IgD-negative memory B cell (primary cell): Measurements from ENCODE around the gene C5orf15. TPM values are rescaled to one million over a fixed set of nuclear protein-coding genes. Genes with fewer than 3 reads are reported as not detected.

Experiments used
- H3K27ac Mint-ChIP-seq, 3 donors: one replicate each; pipeline ENCODE4 v1.8.0; 2020 to 2022; ENCODE audit warnings: mild to moderate bottlenecking in 3 of 3, mixed read lengths in 3 of 3, moderate library complexity in 1 of 3
- H3K27me3 Mint-ChIP-seq: one replicate; pipeline ENCODE4 v1.8.0; 2021; ENCODE audit warnings: mixed read lengths
- H3K36me3 Mint-ChIP-seq: one replicate; pipeline ENCODE4 v1.8.0; 2020; ENCODE audit warnings: mild to moderate bottlenecking, mixed read lengths
- H3K4me1 Mint-ChIP-seq, 3 donors: one replicate each; pipeline ENCODE4 v1.8.0; 2020 to 2022; ENCODE audit warnings: mixed read lengths in 3 of 3, mild to moderate bottlenecking in 1 of 3
- H3K4me3 Mint-ChIP-seq, 4 donors: one replicate each; pipeline ENCODE4 v1.8.0; 2020 to 2022; ENCODE audit warnings: mild to moderate bottlenecking in 4 of 4, mixed read lengths in 4 of 4, moderate library complexity in 3 of 4
- H3K9me3 Mint-ChIP-seq, 3 donors: one replicate each; pipeline ENCODE4 v1.8.0; 2020 to 2021; ENCODE audit warnings: mixed read lengths in 3 of 3, mild to moderate bottlenecking in 1 of 3
- polyA plus RNA-seq: library from polyadenylated mRNA; unstranded; fragments of 300-500 nt; fragmentation: Illumina TruSeq; gene quantifications from one replicate; pipeline ENCODE4 v1.2.3, GENCODE V29; 2021

The C5orf15 gene
- 25.5 TPM for polyA plus RNA-seq

DNA sequence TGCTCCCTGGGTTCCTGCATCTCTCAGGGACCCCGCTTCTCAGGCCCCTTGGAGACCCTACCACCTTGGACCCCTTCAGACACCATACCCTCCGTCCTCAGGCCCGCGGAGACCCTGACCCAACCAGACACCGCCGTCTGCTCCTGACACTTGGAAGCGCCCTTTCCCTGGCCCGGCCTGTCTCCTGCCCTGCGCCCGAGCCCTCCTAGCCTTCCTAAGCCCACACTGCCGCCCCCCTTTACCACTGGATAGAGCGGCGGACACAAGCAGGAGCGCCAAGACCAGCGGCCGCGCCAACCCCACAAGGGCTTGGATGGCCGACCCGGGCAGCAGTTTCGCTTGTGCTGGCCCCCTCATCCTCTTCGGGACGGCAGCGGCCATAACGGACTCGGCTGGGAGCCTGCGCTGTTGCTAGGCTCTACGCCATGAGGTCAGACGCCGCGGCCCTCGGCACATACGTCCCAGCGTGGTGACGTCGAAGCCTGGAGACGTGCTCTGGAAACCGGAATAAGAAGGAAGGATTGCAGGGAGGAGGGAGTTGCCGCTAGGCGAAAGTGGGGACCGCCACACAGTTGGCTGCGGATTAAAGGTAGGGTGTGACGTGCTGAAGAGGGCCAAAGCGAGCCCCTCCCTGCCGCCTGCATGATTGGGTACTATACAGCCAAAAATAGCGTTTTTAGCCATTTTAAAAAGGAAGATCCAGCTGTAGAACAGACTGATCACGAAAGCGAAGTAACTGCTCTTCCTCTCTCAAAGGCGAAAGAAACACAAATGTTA lies at the start of gene C5orf15:
Gene C5orf15, minus strand, starts transcription at position 422 of the 777 bp plus-strand sequence. Its CDS starts 41 bp downstream, at position 381.
- Mint-ChIP-seq H3K36me3 (peaks cover 7% of the 10 kb centered on the region), H3K27me3 (no peaks in the 10 kb centered on the region)

DNA sequence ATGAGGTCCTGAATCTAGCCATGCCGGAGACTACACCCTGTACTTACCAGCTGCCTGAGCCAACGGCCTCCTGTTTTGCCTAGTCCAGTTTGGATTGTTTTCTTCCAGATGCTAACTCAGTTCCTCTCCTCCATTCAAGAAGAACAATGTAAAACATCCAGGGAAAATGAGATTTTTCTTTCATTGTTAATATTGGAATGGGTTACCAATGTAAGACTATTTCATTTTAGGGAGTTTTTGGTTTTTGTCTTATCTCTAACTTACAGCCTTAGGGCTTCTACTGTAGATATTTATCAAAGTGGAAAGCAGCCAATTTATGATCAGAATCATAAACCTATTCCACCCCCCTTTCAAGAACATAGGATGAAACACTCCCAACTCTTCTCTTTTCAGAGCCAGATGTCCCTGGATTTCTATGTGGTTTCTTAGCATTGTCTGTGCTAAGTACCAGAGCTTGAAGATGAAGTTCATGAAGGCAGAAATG lies 39.9 kb upstream of the C5orf15 start:
- H3K4me3 Mint-ChIP-seq, result peak overlapping the region in 1 of 4 donors; percentile 58
- no peak overlapping the region for H3K27ac Mint-ChIP-seq
- peaks cover 2% of the 10 kb centered on the region for H3K27me3 Mint-ChIP-seq
- no peaks in the 10 kb centered on the region for H3K36me3 Mint-ChIP-seq
- peaks cover 6 to 15% (median 7%) of the 10 kb centered on the region in 3 donors for H3K4me1 Mint-ChIP-seq
- H3K9me3 Mint-ChIP-seq, result no peaks in the 10 kb centered on the region

More for the DNA sequence above, at the start of gene C5orf15:
- H3K4me1 Mint-ChIP-seq, result peaks cover 31 to 40% (median 33%) of the 10 kb centered on the region in 3 donors
- peak within 1 kb of the TSS; percentile 93 to 100 (median 95) for H3K4me3 Mint-ChIP-seq
- H3K9me3 Mint-ChIP-seq, result no peaks in the 10 kb centered on the region
- peak within 1 kb of the TSS; percentile 92 to 99 (median 96) for H3K27ac Mint-ChIP-seq

DNA sequence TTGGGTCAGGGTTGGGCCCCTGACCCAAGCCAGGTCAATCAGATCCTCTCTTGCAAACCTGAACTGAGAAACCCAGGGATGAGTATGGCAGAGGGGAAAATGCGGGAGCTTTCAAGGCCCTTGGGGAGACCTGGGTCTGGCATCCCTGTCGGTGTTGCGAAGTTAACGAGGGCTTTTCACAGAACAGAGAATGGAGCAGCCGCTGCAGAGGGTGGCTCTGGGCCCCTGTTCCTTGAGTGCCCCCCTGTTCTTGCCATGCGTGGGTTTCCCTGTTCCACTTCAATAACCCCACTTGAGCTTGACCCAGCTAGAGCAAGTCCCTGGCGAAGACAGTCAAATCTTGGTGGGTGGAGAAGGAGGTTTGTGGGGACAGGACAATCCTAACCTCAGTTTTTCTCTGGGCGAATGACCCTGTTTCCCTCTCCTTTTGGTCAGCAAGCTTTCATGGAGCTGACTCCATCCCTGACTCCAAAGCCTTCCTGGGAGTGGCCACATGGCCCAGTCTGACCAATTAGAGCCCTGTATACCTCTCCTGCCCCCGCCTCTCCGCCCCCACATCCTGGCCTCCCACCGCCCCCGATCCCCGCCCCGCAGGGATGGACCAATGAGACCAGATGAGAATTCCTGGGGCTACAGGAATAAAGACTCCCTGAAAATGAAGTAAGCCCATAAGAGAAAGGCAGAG lies 39.3 kb upstream of the C5orf15 start:
- no peaks in the 10 kb centered on the region for H3K36me3 Mint-ChIP-seq
- peaks cover 2% of the 10 kb centered on the region for H3K27me3 Mint-ChIP-seq
- peak overlapping the region in 1 of 4 donors; percentile 58 for H3K4me3 Mint-ChIP-seq
- H3K27ac Mint-ChIP-seq, result peak overlapping the region in 1 of 3 donors; percentile 45
- peaks cover 11 to 20% (median 12%) of the 10 kb centered on the region in 3 donors for H3K4me1 Mint-ChIP-seq
- H3K9me3 Mint-ChIP-seq, result no peaks in the 10 kb centered on the region

DNA sequence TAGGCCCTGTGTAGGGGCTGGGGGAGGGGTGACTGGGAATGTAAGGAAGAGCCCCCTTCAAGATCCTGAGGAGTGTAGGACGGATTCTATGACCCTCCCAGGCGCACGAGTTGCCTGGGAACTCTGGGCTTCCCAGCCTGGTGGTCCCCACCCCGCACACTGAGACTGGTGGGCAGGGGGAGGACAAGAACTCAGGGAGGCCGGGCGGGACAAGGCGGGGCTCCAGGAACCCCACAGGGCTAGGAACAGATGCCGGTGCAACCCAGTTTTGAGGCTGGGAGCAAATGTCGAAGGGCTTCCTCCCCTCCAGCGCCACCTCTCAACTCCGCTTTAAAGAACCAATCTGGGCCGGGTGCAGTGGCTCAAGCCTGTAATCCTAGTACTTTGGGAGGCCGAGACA lies 37.7 kb upstream of the C5orf15 start:
- Mint-ChIP-seq H3K9me3 (no peaks in the 10 kb centered on the region), H3K4me3 (peak overlapping the region; percentile 83 to 95 (median 94)), H3K27ac (peak overlapping the region; percentile 76 to 97 (median 91)), H3K27me3 (no peaks in the 10 kb centered on the region), H3K4me1 (peaks cover 23 to 31% (median 24%) of the 10 kb centered on the region in 3 donors), H3K36me3 (no peaks in the 10 kb centered on the region)

DNA sequence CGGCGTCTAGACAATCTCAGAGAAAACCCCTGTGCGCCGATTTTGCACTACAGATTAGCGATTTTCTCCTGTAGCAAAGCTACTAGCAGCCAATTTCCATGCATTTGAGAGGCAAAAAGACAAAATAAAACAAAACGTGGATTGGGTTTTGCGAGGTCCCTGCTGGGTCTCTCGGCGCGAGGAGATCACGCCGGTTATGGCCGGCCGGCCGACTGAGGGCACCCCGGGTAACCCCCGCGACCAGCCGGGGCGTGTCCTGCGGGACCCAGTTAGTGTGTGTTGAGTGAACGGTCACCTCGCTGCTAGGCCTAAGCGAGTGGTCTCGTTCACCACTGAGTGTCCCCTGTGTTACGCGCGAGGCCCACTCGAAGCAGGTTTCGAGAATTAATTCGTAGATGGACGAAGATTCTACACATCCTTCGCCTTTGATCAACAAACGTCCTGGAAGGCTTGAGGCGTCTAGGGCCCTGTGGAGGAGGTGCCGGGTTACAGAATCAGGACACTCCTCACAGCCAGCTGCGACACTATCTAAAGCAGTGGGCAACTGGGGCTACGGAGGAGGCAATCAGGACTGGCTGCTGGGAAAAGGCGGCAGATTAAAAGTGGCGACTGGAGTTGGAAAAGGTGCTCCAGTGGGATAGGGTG lies 37.1 kb upstream of the C5orf15 start:
- H3K4me1 Mint-ChIP-seq, result peaks cover 27 to 31% (median 27%) of the 10 kb centered on the region in 3 donors
- peak overlapping the region; percentile 71 to 97 (median 91) for H3K27ac Mint-ChIP-seq
- H3K27me3 Mint-ChIP-seq, result no peaks in the 10 kb centered on the region
- no peaks in the 10 kb centered on the region for H3K36me3 Mint-ChIP-seq
- peak overlapping the region; percentile 83 to 95 (median 94) for H3K4me3 Mint-ChIP-seq
- no peaks in the 10 kb centered on the region for H3K9me3 Mint-ChIP-seq

DNA sequence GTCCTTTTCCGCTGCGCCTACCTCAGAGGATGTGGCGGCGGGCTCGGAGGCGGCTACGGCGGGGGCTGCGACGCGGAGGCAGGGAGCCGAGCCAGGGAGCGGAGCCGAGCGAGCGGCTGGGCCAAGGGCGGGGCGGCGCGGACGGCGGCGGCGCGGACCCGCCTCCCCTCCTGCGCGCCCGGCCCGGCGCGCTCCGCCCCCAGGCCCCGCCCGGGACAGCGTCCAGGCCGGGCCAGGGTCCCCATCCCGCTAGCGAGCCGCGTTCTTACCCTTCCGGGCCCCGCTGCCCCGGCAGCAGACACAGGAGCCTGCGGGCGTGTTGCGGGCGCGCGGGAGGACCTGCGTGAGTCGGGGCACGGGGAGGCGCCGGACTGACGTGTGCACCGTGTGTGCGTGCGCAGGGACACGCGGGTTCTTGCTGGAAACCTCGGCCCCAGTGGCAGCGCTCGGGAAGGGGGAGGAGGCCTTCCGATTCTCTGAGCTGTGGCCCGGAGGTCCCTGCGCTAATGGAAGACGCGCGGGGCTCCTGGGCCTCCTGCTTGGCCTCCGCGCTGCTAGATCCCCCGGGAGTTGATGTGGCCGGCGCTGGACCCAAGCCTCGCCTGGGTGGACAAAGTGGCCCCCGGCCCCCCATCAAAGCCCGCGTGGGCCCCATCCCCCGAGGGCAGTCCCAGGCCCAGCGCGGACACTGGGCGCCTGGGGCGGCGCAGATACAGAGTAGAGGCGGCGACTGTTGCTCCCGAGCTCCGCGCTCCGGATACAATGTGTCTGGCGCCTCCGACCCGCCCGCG lies 36.4 kb upstream of the C5orf15 start, which contains the start of gene VDAC1:
Gene VDAC1, minus strand, starts transcription at position 350 of the 791 bp plus-strand sequence. CDS start 11,963 bp downstream, outside the sequence.
- Mint-ChIP-seq H3K27ac (peak within 1 kb of the TSS; percentile 91 to 97 (median 91)), H3K4me3 (peak within 1 kb of the TSS; percentile 87 to 96 (median 96)), H3K36me3 (no peaks in the 10 kb centered on the region), H3K4me1 (peaks cover 29 to 31% (median 31%) of the 10 kb centered on the region in 3 donors), H3K27me3 (no peaks in the 10 kb centered on the region), H3K9me3 (no peaks in the 10 kb centered on the region)

DNA sequence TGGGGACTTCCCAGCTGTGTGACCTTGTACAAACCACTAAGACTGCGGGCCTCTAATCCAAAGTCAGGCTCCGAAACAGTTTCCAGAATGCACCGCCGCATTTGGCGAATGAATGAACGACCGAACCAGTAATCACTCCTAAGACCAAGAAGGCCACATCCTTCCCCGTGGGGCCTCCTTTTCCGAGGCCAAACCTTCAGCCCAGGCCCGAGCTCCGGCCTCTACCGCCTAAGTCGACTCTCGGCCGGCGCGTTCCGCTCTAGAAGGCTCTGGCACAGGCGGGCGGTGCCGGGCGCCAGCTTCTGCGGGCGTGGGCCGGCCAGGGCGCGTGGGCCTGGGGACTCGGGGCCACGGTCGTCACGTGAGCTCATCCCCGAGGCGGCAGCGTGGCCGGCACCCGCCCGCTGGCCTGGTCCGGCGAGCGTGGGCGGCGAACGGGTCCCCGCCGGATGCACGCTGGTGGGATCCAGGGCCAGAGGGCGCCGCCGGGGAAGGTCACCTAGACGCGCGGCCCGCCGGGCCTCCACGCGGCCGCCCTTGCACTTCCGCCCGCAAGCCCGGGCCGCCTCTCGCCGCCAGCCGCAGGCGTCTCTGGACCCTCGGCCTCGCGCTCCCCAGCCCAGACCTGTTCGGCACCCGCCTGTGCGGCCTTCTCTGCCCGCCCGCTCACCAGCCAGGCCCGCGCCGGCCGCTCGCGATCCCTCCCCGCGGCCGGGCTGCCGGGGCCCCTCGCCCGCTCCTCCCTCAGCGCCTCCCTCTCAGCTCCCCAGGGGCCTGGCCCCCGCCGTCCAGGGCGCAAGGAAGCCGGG lies 35.6 kb upstream of the C5orf15 start:
- H3K36me3 Mint-ChIP-seq, result no peaks in the 10 kb centered on the region
- H3K9me3 Mint-ChIP-seq, result no peaks in the 10 kb centered on the region
- H3K4me3 Mint-ChIP-seq, result peak overlapping the region; percentile 87 to 96 (median 96)
- no peaks in the 10 kb centered on the region for H3K27me3 Mint-ChIP-seq
- peaks cover 33 to 36% (median 35%) of the 10 kb centered on the region in 3 donors for H3K4me1 Mint-ChIP-seq
- peak overlapping the region; percentile 91 to 97 (median 91) for H3K27ac Mint-ChIP-seq

DNA sequence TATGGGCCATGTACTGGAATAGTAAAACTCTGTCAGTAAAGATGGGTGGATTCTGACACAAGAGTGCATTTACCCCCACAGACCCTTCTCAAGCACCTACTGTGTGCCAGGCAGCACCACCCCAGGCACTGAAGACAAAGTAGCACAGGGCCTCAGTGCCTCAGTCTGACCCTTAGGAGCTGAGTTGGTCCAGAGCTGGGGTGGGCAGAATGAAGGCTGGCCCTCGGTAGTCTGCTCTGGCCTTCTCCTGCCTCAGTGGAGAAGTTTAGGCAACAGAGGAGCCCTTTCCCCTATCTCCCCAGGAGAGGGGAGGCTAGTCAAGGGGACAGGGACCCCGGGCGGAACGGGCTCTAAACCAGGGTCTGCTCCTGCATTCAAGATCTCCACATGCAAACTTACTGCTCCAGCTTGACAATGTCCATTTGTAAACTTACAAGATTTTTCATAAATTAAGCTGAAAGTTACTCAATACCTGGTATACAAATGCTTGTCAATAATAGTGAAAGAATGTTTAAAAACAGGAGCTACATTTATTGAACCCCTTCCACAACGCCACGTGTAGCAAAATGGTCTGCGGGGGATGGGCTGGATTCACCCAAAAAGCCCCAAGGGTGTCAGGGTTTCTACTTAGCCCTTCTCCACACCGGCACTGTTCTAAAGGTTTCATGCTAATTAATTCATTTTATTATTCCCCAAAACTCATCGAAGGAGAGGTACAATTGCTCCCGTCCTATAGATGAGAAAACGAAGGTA lies 34.8 kb upstream of the C5orf15 start:
- no peaks in the 10 kb centered on the region for H3K27me3 Mint-ChIP-seq
- H3K27ac Mint-ChIP-seq, result peak overlapping the region; percentile 91 to 97 (median 91)
- H3K36me3 Mint-ChIP-seq, result no peaks in the 10 kb centered on the region
- H3K4me1 Mint-ChIP-seq, result peaks cover 33 to 38% (median 36%) of the 10 kb centered on the region in 3 donors
- H3K4me3 Mint-ChIP-seq, result peak overlapping the region; percentile 87 to 96 (median 96)
- no peaks in the 10 kb centered on the region for H3K9me3 Mint-ChIP-seq

DNA sequence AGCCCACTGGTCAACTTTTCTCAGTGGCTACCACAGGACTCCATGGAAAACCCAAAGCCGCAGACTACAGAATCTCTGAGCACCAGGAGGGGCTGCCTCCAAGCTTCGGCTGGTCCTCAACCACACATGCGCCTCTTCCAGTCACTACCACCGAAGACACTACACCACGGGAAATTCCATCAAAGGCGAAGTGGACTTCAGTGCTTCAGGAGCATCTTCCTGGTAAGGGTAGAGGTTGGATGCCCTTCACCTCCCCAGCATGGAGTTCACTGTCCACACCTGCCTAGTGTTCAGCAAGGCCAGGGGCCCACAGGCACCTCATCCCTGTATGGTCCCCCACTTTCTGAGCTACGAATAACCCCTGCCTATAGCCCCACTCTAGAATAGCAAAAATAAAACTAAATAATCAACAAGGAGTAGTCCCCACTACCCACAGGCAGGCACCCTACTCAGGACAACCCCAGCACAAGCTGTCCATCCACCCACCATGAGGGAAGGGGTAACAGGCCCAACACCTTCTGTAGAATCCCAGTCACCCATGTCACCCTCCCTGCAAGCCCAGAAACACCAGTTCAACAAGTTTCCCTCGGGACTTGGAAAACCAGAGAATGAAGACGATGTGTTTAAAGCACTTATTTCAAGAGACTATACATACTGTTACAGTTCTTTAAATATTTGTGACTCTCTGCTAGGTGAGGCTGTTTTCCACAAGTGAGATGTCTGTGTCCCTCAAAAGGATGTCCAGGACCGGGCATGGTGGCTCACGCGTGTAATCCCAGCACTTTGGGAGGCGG lies 33.7 kb upstream of the C5orf15 start:
- no peaks in the 10 kb centered on the region for H3K27me3 Mint-ChIP-seq
- no peaks in the 10 kb centered on the region for H3K36me3 Mint-ChIP-seq
- H3K4me1 Mint-ChIP-seq, result peaks cover 36 to 42% (median 37%) of the 10 kb centered on the region in 3 donors
- H3K27ac Mint-ChIP-seq, result peak overlapping the region in 2 of 3 donors; percentile 37 to 97
- no peaks in the 10 kb centered on the region for H3K9me3 Mint-ChIP-seq
- H3K4me3 Mint-ChIP-seq, result peak overlapping the region in 3 of 4 donors; percentile 78 to 95 (median 79)

DNA sequence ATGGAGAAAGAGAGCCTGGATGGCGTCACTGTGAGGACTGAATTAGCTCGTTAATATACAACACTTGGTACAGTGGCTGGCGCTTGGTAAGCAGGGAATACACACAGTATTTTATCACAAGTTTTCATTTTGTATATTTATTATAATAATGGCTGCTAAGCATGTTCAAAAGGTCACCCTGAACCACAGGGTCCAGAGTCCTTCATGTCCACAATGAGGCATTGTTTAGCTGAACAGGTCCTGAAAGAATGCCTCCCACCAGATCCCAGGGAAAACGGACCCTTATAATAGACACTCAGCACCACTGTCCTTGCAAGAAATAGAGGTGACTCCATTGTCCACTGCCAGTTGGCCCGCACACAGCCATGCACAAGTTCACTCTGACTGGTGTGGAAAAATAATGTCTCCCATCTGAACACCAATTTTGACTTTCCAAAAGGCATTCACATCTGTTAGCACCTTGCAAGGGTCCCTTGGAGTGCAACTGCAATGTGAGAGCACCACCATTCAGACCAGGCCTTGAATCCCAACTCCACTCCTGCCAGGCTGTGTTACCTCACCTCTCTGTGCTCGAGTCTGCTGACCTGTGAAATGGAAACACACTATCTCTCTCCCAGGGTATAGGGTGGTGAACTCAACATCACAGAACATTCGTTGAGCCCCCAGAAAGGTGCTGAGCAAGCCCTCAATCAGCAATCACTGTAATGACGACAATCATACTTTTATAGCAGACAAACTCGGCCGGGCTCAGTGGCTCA lies 32.5 kb upstream of the C5orf15 start:
- Mint-ChIP-seq H3K27ac (peak overlapping the region in 1 of 3 donors; percentile 5), H3K4me3 (peak overlapping the region in 3 of 4 donors; percentile 4 to 65 (median 57)), H3K27me3 (no peaks in the 10 kb centered on the region)

DNA sequence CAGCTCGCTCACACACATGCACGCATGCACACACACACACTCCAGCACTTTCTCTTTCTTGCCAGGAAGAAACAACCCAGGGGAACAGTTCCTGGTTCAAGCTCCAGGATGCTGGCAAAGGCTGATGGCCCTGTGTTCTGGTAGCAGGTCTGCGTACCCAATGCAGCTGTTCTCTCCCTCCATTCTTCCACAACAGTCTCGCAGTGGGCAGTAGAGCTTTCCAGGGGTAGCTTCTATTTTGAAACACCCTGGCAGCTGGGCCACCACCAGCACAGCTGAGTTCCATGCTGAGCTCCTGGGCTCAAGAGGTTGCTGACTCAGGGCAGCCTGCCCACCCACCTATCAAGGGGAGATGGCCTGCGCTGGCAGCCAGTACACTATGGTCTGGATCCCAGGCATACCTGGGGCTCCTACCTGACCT lies 31.7 kb upstream of the C5orf15 start:
- Mint-ChIP-seq H3K27ac (no peak overlapping the region), H3K36me3 (no peaks in the 10 kb centered on the region), H3K4me1 (peaks cover 41 to 52% (median 47%) of the 10 kb centered on the region in 3 donors), H3K27me3 (no peaks in the 10 kb centered on the region), H3K9me3 (no peaks in the 10 kb centered on the region), H3K4me3 (peak overlapping the region in 2 of 4 donors; percentile 5 to 65)

More for the DNA sequence above, 32.5 kb upstream of the C5orf15 start:
- Mint-ChIP-seq H3K4me1 (peaks cover 42 to 49% (median 45%) of the 10 kb centered on the region in 3 donors), H3K9me3 (no peaks in the 10 kb centered on the region), H3K36me3 (no peaks in the 10 kb centered on the region)
